HG03045 (cell line): ENCODE measurements around the gene C2orf76.
A peak's percentile ranks its signal among the peaks of the same experiment; 100 is the strongest.
"Not testable (repeated sequence)": the region's sequence is repeated elsewhere in the genome, so short reads cannot be mapped to it uniquely, and the experiment has no call there.

Experiments used
- ATAC-seq: cut with Tn5 transposase; IDR thresholded peaks from one replicate; pipeline ENCODE4 v1.9.1; 2021; ENCODE audit warnings: mild to moderate bottlenecking, moderate library complexity; ENCODE audit not compliant: unreplicated experiment

C2orf76 gene

GRCh38 chr2:119377993-119378345 lies 11.3 kb upstream of the C2orf76 start:
- no peak for ATAC-seq

- no peak for ATAC-seq
Observed at GRCh38 chr2:119377294-119377992, 10.8 kb upstream of the C2orf76 start.

- ATAC-seq, result no peak
Observed at GRCh38 chr2:119376810-119377209, 10.2 kb upstream of the C2orf76 start.

- ATAC-seq, result not testable (repeated sequence)
Observed at GRCh38 chr2:119376406-119376805, 9.8 kb upstream of the C2orf76 start.

- not testable (repeated sequence) for ATAC-seq
Observed at GRCh38 chr2:119373907-119374745, 7.5 kb upstream of the C2orf76 start.

- ATAC-seq, result no peak
Observed at GRCh38 chr2:119372778-119373568, 6.3 kb upstream of the C2orf76 start.

- ATAC-seq, result no peak
Observed at GRCh38 chr2:119371111-119371510, 4.5 kb upstream of the C2orf76 start.

GRCh38 chr2:119369845-119370244 lies 3.2 kb upstream of the C2orf76 start:
- ATAC-seq, result no peak

GRCh38 chr2:119367472-119368099 lies 952 bp upstream of the C2orf76 start:
- ATAC-seq, result peak; percentile 30

GRCh38 chr2:119366161-119366648 lies 429 bp downstream of the C2orf76 start:
- ATAC-seq, result peak; percentile 2

- ATAC-seq, result no peak
Observed at GRCh38 chr2:119365436-119365835, 1.2 kb downstream of the C2orf76 start.

GRCh38 chr2:119364798-119365197 lies 1.8 kb downstream of the C2orf76 start:
- no peak for ATAC-seq

GRCh38 chr2:119360423-119360966 lies 6.1 kb downstream of the C2orf76 start:
- no peak for ATAC-seq

GRCh38 chr2:119359774-119360173 lies 6.9 kb downstream of the C2orf76 start:
- ATAC-seq, result no peak

GRCh38 chr2:119354860-119355259 lies 11.8 kb downstream of the C2orf76 start:
- no peak for ATAC-seq

GRCh38 chr2:119352357-119352756 lies 14.3 kb downstream of the C2orf76 start:
- ATAC-seq, result peak; percentile 96

- no peak for ATAC-seq
Observed at GRCh38 chr2:119350311-119350998, 16.2 kb downstream of the C2orf76 start.

- no peak for ATAC-seq
Observed at GRCh38 chr2:119349289-119349688, 17.3 kb downstream of the C2orf76 start.

GRCh38 chr2:119341684-119342083 lies 24.9 kb downstream of the C2orf76 start:
- ATAC-seq, result no peak

GRCh38 chr2:119339562-119339923 lies 27.1 kb downstream of the C2orf76 start:
- peak; percentile 30 for ATAC-seq
